Peyer's patch (tissue), 4 donors: ENCODE measurements around the gene CDH23.

ENCODE experiments used
- POLR2A ChIP-seq, 2 donors: fragments of 450-650 bp; IDR thresholded peaks; one replicate each; pipeline ENCODE4 v1.5.1; 2017; ENCODE audit warnings: antibody characterized with exemption in 2 of 2, mild to moderate bottlenecking in 2 of 2, moderate library complexity in 2 of 2
- TF ChIP-seq, protein P1 (sequence below), 6 experiments: fragments of 450-650 bp in 4 of 6; fragments of 200-600 bp in 2 of 6; sonication (generic) in 1 of 6; IDR thresholded peaks; one replicate each; pipeline ENCODE4 v1.5.1; 2017 to 2019; ENCODE audit warnings: antibody characterized with exemption in 6 of 6, mild to moderate bottlenecking in 3 of 6, moderate library complexity in 1 of 6

DNA sequence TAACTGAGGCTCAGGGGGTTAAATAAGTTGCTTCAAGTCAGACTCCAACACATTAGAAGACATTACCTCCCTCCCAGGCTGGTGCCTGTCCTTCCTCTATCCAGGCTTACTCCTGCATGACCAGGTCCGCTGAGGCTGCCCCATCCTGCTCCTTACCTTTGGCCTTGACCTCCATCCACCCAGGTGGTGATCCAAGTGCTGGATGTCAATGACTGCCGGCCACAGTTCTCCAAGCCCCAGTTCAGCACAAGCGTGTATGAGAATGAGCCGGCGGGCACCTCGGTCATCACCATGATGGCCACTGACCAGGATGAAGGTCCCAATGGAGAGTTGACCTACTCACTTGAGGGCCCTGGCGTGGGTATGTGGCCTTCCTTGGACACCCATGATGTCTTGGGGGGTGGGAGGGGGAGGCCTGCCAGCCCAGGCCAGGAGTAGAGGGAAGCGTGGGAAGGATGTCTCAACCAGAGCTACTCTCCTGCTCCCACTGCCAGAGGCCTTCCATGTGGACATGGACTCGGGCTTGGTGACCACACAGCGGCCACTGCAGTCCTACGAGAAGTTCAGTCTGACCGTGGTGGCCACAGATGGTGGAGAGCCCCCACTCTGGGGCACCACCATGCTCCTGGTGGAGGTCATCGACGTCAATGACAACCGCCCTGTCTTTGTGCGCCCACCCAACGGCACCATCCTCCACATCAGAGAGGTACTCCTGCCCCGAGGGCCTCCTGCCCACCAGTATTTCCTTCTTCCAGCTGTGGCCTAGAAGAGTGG lies 406.2 kb downstream of the CDH23 start:
- no peak for TF ChIP-seq POLR2A (IDR thresholded peaks at IDR 0.05)
- TF ChIP-seq, protein P1, sequence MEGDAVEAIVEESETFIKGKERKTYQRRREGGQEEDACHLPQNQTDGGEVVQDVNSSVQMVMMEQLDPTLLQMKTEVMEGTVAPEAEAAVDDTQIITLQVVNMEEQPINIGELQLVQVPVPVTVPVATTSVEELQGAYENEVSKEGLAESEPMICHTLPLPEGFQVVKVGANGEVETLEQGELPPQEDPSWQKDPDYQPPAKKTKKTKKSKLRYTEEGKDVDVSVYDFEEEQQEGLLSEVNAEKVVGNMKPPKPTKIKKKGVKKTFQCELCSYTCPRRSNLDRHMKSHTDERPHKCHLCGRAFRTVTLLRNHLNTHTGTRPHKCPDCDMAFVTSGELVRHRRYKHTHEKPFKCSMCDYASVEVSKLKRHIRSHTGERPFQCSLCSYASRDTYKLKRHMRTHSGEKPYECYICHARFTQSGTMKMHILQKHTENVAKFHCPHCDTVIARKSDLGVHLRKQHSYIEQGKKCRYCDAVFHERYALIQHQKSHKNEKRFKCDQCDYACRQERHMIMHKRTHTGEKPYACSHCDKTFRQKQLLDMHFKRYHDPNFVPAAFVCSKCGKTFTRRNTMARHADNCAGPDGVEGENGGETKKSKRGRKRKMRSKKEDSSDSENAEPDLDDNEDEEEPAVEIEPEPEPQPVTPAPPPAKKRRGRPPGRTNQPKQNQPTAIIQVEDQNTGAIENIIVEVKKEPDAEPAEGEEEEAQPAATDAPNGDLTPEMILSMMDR (IDR thresholded peaks at IDR 0.05): no peak
